ENCODE data around the gene ERF.

Gene ERF

DNA sequence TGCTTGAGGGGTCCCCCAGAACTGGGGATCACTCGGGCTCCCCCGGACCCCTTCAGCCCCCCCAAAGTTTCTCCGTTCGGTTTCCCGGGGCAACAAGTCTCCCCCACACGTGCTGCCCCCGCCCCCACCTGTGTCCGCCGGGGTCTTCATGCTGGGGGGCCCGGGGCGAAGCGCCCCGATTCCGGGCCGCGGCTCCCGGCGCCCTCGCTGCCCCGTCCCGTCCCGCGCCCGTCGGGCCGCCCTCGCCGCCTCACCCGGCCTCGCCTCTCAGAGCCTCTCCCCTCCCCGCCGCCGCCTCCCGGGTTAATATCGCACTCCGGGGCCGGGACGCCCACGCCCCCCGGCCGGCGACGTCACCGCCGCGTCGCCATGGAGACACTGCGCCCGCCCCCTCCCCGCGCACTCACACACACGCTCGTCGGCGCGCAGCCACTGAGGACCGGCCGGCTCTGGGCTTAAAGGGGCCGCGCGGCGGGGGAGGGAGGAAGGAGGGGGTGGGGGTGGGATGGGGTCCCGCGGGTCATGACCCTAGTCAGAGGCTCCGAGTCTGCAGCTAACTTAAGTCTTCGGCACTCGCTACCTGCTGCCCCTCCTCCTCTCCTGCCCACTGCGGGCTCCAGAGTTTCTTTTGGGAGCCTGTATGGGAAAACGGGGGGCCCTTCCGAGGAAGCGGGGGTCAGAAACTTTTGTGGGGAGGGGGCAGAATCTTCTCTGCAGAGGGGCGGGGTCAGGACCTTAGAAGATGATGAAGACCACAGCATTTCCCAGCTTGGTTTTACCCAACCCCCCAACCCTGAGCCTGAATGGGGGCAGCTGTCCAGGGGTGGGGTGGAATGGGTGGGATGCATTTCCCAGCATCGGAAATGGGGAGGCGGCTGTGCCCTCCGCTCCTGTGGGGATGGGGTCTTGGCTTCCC lies at the start of gene ERF:
TSS of gene ERF (minus strand) at position 279 of the 916 bp plus-strand sequence. CDS start at position 150, 129 bp downstream.
- DNase-seq = peak; percentile 96

DNA sequence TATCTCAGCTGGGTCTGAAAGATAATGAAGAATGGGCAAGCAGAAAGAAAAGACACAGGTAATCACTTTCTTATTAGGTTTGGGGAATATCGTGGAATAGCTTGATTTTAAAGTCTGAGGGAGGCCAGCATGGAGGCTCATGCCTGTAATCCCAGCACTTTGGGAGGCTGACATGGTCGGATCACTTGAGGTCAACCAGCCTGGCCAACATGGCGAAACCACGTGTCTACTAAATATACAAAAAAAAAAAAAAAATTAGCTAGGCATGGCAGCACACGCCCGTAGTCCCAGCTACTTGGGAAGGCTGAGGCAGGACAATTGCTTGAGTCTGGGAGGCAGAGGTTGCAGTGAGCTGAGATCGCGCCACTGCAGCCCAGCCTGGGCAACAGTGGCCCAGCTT lies 48.9 kb upstream of the ERF start:
- no peak for DNase-seq

DNA sequence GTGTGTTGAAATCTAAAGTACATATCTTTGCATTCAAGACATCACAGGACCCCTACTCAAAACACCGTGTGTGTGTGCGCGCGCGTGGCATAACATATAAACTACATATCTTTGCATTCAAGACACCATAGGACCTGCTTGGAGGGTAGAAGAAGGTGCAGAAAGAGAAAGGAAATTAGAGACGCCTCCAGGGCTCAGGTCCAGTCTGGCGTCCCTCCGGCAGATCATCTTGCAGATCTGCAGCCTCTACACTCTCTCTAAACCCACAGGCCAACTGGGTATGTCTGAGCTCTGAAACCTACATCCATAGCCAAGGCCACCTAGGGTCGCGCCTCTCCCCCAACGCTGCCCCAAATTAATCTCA lies 48.2 kb upstream of the ERF start:
- no peak for DNase-seq

DNA sequence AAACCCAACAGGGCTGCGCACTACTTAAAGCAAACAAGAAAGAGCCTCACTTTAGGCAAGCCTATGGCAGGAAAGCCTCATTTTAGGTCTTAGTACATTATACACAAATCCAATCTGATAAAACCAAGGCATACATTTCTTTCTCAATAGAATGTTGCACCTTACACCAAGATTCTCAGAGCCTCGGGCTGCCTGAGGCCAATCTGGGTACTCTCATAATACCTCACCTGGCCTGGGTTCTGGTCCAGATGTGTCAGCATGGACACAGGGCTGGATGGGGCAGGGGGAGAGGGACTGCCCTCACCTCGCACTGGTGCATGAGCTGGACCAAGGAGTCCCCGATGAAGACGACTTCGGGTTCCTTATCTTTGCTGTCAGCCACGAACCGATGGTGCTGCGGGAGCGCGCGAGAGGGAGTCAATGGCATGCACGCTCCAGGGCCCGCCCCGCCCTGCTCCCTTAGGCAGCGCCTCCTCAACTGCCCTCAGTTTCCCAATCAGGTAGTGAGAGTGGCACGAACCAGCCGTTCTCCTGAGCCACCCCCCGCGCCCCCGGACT lies 46.8 kb upstream of the ERF start, which contains the start of gene PRR19:
TSS of gene PRR19 (plus strand) at position 487 of the 558 bp plus-strand sequence. CDS start 7,453 bp downstream, outside the sequence.
- DNase-seq = no peak

DNA sequence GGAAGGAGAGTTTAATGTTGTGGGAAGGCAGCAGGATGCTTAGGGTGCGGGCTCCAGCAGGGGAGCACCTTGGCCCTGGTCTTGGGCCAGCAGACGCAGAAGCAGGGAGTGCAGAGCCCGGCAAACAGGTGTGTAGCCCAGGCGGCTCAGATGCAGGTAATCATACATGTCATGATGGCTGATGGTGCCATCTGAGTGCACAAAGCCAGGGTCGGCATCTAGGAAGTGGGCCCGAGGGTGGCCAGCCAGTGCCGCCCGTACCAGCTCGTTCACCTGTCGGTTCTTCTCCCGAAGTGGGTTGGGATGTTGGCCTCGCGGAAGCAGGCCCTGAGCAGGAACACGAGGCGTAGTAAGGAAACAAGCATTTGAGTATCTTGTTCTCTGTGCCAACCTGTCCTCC lies 42.1 kb upstream of the ERF start:
- no peak for DNase-seq

DNA sequence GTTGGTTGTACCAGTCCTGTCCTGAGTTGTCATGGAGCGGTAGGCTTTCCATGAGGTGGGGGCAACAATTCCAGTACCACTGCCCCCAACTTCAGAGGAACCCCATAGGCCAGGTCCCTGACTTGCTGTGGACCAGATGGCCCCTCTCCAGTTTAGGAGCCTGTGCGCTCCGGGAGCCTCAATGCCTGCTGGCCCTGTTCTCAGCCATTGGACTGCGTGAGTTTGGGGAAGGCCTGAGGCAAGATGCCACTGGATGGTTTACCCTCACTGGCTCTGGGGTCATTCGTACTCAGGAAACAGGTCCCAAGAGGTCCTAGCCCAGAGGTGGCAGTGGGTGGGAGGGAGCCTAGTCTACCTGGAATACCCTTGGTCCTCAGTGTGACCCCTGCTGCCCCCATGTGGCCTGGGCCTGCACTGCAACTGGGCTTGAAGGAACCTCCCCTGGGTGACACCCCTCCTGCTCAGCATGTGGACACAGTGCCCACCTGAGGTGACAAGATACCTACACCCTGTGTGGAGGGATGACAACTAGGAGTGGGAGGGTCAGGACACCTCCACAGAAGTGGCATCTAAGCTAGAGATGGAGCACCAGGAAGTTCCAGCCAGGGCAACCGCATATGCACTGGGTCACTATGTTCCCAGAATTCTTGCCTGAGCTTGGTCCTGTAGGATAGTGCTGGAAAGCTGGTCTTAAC lies 41.0 kb upstream of the ERF start:
- DNase-seq = peak; percentile 90

DNA sequence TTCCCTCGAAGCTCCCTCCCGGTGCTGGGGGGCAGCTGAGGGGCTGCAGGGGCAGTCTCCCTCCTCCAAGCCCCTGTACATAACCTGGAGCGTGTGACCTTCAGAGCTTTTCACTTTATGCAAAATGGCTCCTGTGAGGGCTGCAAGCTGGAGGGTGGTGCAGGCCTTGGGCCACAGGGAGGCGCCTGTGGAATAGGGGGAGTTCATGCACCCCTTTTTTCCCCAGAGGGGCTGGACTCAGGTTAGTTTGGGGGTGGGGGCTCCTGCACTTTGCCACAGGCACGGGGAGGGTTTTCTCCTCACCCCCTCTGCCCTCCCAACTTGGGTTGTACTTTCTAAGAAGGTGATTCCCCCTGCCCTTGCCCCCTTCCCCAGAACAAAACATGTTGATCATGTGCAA lies 40.4 kb upstream of the ERF start:
- no peak for DNase-seq

DNA sequence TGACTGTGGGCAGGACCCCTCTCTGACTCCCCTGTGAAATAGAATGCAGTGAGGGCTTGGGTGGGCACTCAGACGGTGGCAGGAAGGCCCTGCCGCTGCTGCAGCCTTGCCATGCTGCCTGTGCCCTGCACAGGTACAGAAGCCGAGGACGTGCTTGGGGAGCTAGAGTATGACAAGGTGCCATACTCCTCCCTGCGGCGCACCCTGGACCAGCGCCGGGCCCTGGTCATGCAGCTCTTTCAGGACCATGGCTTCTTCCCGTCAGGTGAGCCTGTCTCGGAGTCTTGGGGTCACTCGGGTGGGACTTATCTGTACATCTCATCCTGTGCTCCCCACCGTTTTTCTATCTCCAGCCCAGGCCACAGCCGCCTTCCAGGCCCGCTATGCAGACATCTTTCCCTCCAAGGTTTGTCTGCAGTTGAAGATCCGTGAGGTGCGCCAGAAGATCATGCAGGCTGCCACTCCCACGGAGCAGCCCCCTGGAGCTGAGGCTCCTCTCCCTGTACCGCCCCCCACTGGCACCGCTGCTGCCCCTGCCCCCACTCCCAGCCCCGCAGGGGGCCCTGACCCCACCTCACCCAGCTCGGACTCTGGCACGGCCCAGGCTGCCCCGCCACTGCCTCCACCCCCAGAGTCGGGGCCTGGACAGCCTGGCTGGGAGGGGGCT lies 39.7 kb upstream of the ERF start:
- DNase-seq = no peak

DNA sequence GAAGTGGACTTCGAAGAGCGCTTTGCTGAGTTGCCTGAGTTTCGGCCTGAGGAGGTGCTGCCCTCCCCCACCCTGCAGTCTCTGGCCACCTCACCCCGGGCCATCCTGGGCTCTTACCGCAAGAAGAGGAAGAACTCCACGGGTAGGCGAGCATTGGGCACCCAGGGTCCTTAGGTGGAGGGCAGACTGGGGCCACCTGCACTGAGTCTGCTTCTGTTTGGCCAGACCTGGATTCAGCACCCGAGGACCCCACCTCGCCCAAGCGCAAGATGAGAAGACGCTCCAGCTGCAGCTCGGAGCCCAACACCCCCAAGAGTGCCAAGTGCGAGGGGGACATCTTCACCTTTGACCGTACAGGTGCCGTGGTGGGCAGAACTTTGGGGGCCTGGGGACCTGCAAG lies 39.0 kb upstream of the ERF start:
- no peak for DNase-seq

DNA sequence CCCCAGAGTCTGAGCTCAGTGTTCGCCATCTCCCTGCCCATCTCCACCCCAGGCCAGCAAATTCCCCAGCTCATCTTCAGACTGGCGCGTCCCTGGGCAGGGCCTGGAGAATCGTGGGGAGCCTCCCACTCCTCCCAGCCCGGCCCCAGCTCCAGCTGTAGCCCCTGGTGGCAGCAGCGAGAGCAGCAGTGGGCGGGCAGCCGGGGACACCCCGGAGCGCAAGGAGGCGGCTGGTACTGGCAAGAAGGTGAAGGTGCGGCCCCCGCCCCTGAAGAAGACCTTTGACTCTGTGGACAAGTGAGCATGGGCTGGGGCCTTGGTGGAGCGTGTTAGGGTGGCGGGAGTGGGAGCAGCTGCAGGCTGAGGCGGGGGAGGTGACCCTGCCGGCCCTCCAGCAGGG lies 38.6 kb upstream of the ERF start:
- no peak for DNase-seq

DNA sequence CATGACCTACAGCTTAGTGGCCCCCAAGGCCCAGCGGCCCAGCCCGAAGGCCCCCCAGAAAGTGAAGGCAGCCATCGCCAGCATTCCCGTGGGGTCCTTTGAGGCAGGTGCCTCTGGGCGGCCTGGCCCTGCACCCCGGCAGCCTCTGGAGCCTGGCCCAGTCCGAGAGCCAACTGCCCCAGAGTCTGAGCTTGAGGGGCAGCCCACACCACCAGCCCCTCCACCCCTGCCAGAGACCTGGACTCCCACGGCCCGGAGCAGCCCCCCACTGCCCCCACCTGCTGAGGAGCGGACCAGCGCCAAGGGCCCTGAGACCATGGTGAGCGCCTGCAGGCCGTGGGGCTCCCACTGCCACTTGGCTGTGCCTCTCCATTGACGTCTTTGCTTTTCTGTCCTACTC lies 38.0 kb upstream of the ERF start:
- no peak for DNase-seq

DNA sequence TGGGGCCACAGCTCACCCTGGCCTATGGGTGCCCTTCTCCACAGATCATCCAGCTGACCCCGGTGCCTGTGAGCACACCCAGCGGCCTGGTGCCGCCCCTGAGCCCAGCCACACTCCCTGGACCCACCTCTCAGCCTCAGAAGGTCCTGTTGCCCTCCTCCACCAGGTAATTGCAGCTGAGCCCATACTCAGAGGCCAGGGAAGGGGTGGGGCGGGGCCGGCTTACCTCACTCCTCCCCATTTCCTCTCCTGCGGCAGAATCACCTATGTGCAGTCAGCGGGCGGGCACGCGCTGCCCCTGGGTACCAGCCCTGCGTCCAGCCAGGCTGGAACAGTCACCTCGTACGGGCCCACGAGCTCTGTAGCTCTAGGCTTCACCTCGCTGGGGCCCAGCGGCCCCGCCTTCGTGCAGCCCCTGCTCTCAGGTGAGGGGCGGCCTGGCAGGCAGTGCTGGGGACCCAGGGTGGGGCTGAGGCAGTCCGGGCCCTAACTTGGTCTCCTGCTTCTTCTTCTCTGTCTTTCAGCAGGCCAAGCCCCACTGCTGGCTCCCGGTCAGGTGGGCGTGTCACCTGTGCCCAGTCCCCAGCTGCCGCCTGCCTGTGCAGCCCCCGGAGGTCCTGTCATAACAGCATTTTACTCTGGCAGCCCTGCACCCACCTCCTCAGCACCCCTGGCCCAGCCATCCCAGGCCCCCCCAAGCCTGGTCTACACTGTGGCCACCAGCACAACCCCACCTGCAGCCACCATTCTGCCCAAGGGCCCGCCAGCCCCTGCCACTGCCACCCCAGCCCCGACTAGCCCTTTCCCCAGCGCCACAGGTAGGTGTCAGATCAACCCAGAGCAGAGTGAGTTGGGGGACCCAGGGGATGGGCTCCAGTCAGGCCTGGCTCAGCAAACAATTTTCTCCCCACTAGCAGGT lies 37.4 kb upstream of the ERF start:
- DNase-seq = no peak

DNA sequence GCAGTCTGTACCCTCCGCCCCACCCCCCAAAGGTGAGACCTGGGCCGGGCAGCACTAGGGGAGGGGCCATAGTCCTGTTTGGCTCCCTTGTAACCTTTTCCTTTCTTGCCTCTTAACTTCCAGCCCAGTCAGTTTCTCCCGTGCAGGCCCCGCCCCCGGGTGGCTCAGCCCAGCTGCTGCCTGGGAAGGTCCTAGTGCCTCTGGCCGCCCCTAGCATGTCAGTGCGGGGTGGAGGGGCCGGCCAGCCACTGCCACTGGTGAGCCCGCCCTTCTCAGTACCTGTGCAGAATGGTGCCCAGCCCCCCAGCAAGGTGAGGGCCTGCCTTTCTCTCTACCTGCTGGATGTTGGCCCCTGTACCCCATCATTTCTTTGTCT lies 36.5 kb upstream of the ERF start:
- DNase-seq = no peak

DNA sequence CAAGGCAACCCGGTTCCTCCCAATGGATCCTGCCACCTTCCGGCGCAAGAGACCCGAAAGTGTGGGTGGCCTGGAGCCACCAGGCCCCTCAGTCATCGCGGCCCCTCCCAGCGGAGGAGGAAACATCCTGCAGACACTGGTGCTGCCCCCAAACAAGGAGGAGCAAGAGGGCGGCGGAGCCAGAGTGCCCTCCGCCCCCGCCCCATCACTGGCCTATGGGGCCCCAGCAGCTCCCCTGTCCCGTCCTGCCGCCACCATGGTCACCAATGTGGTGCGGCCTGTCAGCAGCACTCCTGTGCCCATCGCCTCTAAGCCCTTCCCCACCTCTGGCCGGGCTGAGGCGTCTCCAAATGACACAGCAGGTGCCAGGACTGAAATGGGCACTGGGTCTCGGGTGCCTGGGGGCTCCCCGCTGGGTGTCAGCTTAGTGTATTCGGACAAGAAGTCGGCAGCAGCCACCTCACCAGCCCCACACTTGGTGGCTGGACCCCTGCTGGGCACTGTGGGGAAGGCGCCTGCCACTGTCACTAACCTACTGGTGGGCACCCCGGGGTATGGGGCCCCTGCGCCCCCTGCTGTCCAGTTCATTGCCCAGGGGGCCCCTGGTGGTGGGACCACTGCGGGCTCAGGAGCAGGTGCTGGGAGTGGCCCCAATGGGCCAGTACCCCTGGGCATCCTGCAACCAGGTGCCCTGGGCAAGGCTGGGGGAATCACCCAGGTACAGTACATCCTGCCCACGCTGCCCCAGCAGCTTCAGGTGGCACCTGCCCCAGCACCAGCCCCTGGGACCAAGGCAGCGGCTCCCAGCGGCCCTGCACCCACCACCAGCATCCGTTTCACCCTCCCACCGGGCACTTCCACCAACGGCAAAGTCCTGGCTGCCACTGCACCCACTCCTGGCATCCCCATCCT lies 35.9 kb upstream of the ERF start:
- peak; percentile 71 for DNase-seq

DNA sequence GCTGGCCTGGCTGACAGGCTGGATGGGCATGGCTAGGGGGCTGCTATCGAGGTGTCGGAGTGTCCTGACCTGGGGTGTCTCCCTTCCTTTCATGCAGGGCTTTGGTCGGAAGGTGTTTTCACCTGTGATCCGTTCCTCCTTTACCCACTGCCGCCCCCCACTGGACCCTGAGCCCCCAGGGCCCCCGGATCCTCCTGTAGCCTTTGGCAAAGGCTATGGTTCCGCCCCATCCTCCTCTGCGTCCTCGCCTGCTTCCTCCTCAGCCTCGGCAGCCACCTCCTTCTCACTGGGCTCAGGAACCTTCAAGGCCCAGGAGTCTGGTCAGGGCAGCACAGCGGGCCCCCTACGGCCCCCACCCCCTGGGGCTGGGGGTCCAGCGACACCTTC lies 35.2 kb upstream of the ERF start:
- DNase-seq = no peak

DNA sequence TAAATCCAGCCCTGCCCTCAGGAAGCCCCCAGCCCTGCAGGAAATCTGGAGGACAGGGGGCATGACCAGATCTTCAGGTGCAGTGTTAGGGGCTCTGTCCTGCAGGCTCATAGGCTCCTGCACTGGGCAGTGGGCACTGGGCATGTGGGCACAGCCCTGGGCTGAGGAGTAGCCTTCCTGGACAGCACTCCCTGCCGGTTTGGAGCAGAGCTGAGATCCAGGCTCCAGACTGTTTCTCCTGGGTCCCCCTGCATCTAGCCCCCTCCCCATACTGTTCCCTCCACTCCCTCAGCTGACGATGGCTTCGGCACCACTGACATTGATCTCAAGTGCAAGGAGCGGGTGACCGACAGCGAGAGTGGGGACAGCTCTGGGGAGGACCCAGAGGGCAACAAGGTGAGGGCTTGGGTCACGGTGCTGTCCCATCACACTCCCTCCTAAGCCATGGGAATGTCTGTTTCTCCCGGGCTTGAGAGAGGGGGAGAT lies 34.7 kb upstream of the ERF start:
- DNase-seq = no peak

DNA sequence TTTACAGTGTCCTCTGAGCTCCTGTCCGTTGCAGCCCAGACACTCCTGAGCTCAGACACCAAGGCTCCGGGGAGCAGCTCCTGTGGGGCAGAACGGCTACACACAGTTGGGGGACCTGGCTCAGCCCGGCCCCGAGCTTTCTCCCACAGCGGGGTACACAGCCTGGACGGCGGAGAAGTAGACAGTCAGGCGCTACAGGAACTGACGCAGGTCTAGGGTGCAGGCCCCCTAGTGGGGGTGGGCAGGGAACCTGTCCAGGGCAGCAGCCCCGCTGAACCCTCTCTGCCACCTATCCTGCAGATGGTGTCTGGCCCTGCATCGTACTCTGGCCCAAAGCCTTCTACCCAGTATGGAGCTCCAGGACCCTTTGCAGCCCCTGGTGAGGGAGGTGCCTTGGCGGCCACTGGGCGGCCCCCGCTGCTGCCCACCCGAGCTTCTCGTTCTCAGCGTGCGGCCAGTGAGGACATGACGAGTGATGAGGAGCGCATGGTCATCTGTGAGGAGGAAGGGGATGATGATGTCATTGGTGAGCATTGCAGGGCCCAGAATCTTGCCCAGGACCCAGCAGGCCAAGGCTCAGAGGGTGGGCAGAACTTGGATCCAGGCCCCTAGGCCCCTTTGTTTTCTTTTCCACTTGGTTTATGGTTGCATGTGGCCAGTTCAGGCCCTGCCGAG lies 34.1 kb upstream of the ERF start:
- no peak for DNase-seq

DNA sequence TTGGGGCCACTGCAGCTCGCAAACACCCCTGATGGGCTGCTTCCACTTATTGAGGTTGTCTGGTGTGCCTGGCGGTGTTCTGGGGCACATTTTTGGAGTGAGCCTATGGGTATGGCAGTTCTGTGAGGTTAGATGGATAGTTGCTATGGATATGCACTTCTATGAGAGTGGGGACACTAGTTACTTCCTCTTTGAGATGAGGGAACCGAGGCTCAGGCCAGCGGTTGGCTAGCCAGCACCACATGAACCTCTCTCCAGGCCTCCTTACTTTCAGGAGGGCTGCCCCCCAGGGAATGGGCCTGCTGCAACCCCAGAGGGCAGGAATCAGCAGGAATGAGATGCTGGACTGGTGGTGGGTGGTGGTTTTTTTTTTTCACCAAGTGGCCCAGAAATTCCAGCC lies 33.5 kb upstream of the ERF start:
- DNase-seq = no peak

DNA sequence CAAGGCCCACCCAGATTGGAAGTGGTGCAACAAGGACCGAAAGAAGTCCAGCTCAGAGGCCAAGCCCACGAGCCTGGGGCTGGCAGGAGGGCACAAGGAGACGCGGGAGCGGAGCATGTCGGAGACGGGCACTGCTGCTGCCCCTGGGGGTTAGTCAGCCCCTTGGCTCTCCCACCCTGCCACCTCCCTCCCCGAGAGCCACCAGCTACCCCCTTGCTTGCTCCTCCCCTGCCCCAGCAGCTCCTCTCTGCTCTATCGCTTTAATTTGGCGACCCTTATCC lies 32.8 kb upstream of the ERF start:
- DNase-seq = no peak

DNA sequence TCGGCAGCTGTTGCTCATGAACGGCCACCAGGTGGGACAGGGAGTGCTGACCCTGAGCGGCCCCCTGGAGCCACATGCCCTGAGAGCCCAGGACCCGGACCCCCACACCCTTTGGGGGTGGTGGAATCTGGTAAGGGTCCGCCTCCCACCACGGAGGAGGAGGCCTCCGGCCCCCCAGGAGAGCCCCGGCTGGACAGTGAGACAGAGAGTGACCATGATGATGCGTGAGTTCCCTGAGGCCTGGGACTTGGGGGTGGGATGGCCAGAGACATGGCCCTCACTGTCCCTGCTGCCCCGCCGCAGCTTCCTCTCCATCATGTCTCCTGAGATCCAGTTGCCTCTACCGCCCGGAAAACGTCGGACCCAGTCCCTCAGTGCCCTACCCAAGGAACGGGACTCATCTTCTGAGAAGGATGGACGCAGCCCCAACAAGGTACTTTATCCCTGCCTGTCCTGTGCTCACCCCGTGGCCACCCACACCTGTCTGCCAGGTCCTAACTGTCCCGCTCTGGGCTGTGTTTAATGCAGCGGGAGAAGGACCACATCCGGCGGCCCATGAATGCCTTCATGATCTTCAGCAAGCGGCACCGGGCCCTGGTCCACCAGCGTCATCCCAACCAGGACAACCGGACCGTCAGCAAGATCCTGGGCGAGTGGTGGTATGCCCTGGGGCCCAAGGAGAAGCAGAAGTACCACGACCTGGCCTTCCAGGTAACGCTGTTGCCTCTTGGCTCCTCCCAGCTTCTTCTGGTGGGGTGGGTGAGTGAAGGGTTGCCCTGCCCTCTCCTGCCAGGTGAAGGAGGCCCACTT lies 32.3 kb upstream of the ERF start:
- no peak for DNase-seq

Measured in CD4-positive, alpha-beta T cell treated with Interleukin-10 for 1 hour (primary cell).